GM19395 (cell line): Measurements from ENCODE around the gene ESPN.

Experiments used
- ATAC-seq: cut with Tn5 transposase; IDR thresholded peaks from one replicate; pipeline ENCODE4 v1.9.1; 2021; ENCODE audit warnings: mild to moderate bottlenecking, moderate library complexity; ENCODE audit not compliant: unreplicated experiment

Gene ESPN

DNA sequence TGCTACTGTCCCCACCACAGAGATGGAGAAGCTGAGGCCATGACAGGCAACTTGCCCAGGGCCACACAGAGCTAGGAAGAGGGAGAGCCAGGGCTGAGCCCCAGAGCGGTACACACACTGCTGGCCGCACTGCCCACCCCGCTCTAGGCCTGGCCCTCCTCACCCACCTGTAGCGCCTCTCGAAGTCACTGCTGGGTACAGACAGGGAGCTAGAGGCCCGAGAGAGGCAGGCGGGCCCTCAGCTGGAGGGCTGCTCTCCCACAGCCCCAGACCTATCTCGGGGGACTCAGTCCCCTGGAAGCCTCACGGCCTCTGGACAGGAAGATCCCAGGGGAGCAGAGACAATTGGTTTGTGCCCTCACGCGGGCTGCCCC lies 84.2 kb downstream of the ESPN start:
- no peak for ATAC-seq

DNA sequence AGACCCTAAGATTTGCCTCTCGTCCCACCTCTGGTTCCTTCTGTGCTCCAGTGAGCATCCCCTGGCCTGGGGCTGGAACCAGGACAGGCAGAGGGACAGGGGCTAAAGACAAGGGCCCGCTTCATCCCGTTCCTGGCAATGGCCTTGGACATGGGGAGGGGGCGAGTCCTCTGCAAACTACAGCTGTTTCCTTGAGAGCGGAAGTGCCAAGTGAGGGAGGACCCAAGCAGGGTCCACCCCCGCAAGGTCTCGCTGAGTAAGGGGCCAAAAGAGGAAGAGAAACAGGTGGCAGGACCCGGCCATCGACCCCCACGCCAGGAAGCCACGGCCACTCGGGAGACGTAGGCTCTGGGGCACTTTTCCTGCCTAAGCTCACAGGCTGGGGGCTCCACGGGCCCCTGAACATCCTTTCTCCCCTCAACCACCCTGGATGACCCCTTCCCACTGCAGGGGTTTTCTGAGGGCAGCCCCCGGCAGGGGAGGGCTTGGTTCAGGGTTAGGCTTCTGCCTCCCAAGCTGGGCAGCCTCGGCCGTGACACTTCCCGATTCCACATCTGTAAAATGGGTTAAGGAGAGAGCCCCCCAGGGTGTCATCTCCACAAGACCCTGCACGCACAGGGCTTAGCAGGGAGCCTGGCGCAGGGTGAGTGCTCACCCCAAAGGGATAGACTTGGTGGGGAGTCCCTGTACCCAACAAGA lies 84.8 kb downstream of the ESPN start:
- ATAC-seq: no peak

DNA sequence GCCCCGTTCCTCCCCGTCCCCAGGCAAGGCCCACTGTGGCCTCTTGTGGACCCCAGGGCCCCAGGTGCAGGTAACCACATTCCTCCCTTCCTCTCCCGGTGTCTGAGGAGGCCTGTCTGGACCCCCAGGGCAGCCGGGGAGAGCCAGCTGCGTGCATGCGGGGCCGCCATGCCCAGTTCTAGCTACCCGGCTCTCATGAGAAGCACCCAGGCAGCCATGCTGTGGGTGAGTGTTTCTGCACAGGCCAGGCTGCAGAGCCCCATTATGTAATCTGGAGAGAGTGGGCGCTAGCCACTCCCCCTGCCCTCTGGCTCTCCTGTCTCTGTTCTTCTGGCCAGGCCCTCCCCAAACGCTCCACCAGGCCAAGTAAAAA lies 85.3 kb downstream of the ESPN start:
- no peak for ATAC-seq

DNA sequence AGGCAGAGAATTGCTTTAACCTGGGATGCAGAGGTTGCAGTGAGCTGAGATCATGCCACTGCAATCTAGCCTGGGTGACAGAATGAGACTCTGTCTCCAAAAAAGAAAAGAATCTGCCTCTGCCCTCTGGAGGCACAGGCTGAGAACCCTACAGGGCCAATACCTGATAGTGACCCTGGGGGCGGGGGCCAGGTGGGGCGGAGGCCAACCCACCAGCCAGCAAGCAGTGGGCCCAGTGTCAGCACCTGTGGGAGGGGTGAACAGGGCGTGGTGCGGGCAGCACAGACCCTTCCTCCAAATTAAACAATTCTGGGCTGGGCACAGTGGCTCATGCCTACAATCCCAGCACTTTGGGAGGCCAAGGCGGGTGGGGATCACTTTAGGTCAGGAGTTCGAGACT lies 85.9 kb downstream of the ESPN start:
- no peak for ATAC-seq
